ENCODE measurements around the gene EPYC. TPM values are rescaled to one million over a fixed set of nuclear protein-coding genes. Genes with fewer than 3 reads are reported as not detected.

Gene EPYC
- total RNA-seq, 4 donors from 2014 or later, result not detected

DNA sequence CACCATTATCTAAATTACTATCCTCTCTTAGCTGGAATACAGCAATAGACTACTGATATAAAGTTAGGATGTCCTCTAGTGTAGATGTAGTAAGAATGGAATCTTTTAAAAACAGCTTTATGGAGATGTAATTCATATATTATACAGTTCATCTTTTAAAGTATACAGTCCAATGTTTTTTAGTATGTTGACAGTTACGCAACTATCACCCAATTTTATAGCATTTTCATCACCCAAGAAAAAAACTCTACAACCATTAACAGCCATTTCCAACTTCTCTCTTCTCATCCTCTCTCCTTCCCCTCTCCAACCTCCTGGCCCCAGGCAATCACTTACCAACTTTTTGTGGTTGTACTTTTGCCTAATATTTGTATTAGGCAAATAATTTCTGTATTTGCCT lies 22.6 kb downstream of the EPYC start:
- no peaks in the 10 kb centered on the region for H3K27me3 ChIP-seq
- H3K4me1 ChIP-seq, result no peaks in the 10 kb centered on the region
- H3K4me3 ChIP-seq, result no peak overlapping the region
- H3K9me3 ChIP-seq, result no peaks in the 10 kb centered on the region
- H3K36me3 ChIP-seq, result no peaks in the 10 kb centered on the region
- 98% methylated on average over 1 of the region's 1 CpG for WGBS
- intact Hi-C loops (cut with DNase I), result no loop called here
- DNase-seq (ENCODE audit: extremely low spot score), result no peak
- no peak overlapping the region for H3K27ac ChIP-seq (replicated peaks in 1 of 4)
- TF ChIP-seq POLR2AphosphoS5 (IDR thresholded peaks at IDR 0.05) (no peak), EP300 (IDR thresholded peaks at IDR 0.05) (no peak), CTCF (IDR thresholded peaks at IDR 0.05) (no peak), POLR2A (IDR thresholded peaks at IDR 0.05; ENCODE audit: low read depth) (no peak)

DNA sequence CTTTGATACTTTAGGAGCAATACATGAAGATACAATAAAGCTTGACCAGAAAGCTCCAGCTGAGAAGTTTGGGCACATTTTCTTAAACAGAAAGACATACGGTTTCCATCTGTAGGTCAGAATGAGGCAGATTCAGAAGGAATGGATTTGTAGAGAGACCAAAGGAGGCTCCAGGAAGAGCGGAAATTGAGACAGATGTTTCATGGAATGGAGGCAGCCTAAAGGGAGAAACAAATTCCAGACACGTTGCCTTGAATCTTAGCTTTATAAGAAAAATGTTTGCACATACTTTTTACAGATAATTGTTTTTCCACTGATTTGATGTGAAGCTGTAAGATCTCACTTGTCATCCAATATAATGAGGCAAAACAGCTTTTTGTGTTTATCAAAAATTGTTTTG lies 24.8 kb downstream of the EPYC start:
- TF ChIP-seq EP300 (IDR thresholded peaks at IDR 0.05) (no peak), CTCF (IDR thresholded peaks at IDR 0.05) (no peak), POLR2A (IDR thresholded peaks at IDR 0.05; ENCODE audit: low read depth) (no peak), POLR2AphosphoS5 (IDR thresholded peaks at IDR 0.05) (no peak)
- Histone ChIP-seq H3K9me3 (no peaks in the 10 kb centered on the region), H3K4me3 (no peak overlapping the region), H3K27ac (replicated peaks in 1 of 4) (peak overlapping the region in 2 of 4 donors; percentile 10 to 41), H3K36me3 (no peaks in the 10 kb centered on the region), H3K27me3 (no peaks in the 10 kb centered on the region), H3K4me1 (no peaks in the 10 kb centered on the region)
- WGBS, result 67% methylated on average over 3 of the region's 3 CpGs
- intact Hi-C loops (cut with DNase I), result loop anchor here (5.0 to 10.0 kb wide), 3 partner anchors 127 to 377 kb away; no protein-coding TSS in a partner anchor
- DNase-seq (ENCODE audit: extremely low spot score), result no peak

GRCh38 chr12:90979019-90979418 lies 25.8 kb downstream of the EPYC start:
- intact Hi-C loops (cut with DNase I), result loop anchor here (5.0 to 10.0 kb wide), 3 partner anchors 128 to 378 kb away; no protein-coding TSS in a partner anchor
- 88% methylated on average over 3 of the region's 3 CpGs for WGBS
- no peak overlapping the region for H3K4me3 ChIP-seq
- no peaks in the 10 kb centered on the region for H3K4me1 ChIP-seq
- no peaks in the 10 kb centered on the region for H3K36me3 ChIP-seq
- no peak for DNase-seq (ENCODE audit: extremely low spot score)
- peak overlapping the region in 1 of 4 donors; percentile 41 for H3K27ac ChIP-seq (replicated peaks in 1 of 4)
- H3K9me3 ChIP-seq, result no peaks in the 10 kb centered on the region
- TF ChIP-seq CTCF (IDR thresholded peaks at IDR 0.05), result no peak
- no peak for TF ChIP-seq EP300 (IDR thresholded peaks at IDR 0.05)
- no peak for TF ChIP-seq POLR2AphosphoS5 (IDR thresholded peaks at IDR 0.05)
- no peak for TF ChIP-seq POLR2A (IDR thresholded peaks at IDR 0.05; ENCODE audit: low read depth)
- no peaks in the 10 kb centered on the region for H3K27me3 ChIP-seq

GRCh38 chr12:90978117-90978770 lies 26.5 kb downstream of the EPYC start:
- Histone ChIP-seq H3K4me3 (no peak overlapping the region), H3K36me3 (no peaks in the 10 kb centered on the region), H3K27me3 (no peaks in the 10 kb centered on the region), H3K27ac (replicated peaks in 1 of 4) (peak overlapping the region in 1 of 4 donors; percentile 10), H3K9me3 (no peaks in the 10 kb centered on the region), H3K4me1 (no peaks in the 10 kb centered on the region)
- peak; percentile 53 to 67 (median 58) for TF ChIP-seq CTCF (IDR thresholded peaks at IDR 0.05)
- no peak for TF ChIP-seq POLR2AphosphoS5 (IDR thresholded peaks at IDR 0.05)
- no peak for DNase-seq (ENCODE audit: extremely low spot score)
- intact Hi-C loops (cut with DNase I), result loop anchor here (5.0 to 10.0 kb wide), 3 partner anchors 129 to 379 kb away; no protein-coding TSS in a partner anchor
- WGBS, result 49% methylated on average over 1 of the region's 1 CpG
